Right ventricle myocardium inferior (tissue), 1 donor: Measurements from ENCODE around the gene FAM168B. TPM values are rescaled to one million over a fixed set of nuclear protein-coding genes. Genes with fewer than 3 reads are reported as not detected.

Experiments
- ATAC-seq: fragments of 200-7000 bp; cut with Tn5 transposase; one replicate; pipeline ENCODE4 v1.9.1; 2020; ENCODE audit warnings: mild to moderate bottlenecking, moderate library complexity
- DNase-seq: peaks from one replicate; pipeline ENCODE4 v3.0.0; 2021; ENCODE audit errors: missing footprints
- intact Hi-C: fragments of 100-400 bp; cut with DNase I; formaldehyde crosslinking; loops from one replicate; pipeline ENCODE4 v1.11.0; 2022
- total RNA-seq: library from RNA; stranded (reverse); fragmentation: NEBNext Ultra II Directional; extraction: Animal tissue kit (Norgen Biotek cat#: 25700); gene quantifications from one replicate; pipeline ENCODE4 v1.2.1, GENCODE V29; 2021
- donor health status: DM: no; HTN: yes; CAD: no; lungs with severe emphysema.

The FAM168B gene
- total RNA-seq, 1 donor from 2014 or later: 85.6 TPM

- intact Hi-C loops: no loop called here
- no peak for ATAC-seq
Measured at GRCh38 chr2:131044075-131044756, 49.0 kb downstream of the FAM168B start.

GRCh38 chr2:131043199-131044074 is 49.8 kb downstream of the FAM168B start:
- DNase-seq (no peak), ATAC-seq (no peak)
- intact Hi-C loops: no loop called here

More at GRCh38 chr2:131044075-131044756, 49.0 kb downstream of the FAM168B start:
- no peak for DNase-seq

GRCh38 chr2:131042148-131042775 is 51.0 kb downstream of the FAM168B start:
- intact Hi-C loops: no loop called here
- DNase-seq (no peak), ATAC-seq (no peak)

- ATAC-seq: no peak
- no peak for DNase-seq
- intact Hi-C loops: no loop called here
Measured at GRCh38 chr2:131041402-131042147, 51.7 kb downstream of the FAM168B start.

GRCh38 chr2:131040661-131041401 is 52.4 kb downstream of the FAM168B start:
- DNase-seq (no peak), ATAC-seq (no peak)
- intact Hi-C loops: no loop called here

GRCh38 chr2:131039908-131040660 is 53.2 kb downstream of the FAM168B start:
- DNase-seq (no peak), ATAC-seq (no peak)
- intact Hi-C loops: no loop called here

GRCh38 chr2:131039535-131039907 is 53.7 kb downstream of the FAM168B start:
- DNase-seq (no peak), ATAC-seq (peak; percentile 5)
- intact Hi-C loops: no loop called here

GRCh38 chr2:131039101-131039440 is 54.2 kb downstream of the FAM168B start:
- ATAC-seq: no peak
- intact Hi-C loops: no loop called here
- DNase-seq: no peak

- intact Hi-C loops: no loop called here
- ATAC-seq (no peak), DNase-seq (no peak)
Measured at GRCh38 chr2:131038258-131039100, 54.8 kb downstream of the FAM168B start.

GRCh38 chr2:131037398-131038257 is 55.6 kb downstream of the FAM168B start:
- DNase-seq (no peak), ATAC-seq (no peak)
- intact Hi-C loops: no loop called here

- ATAC-seq: no peak
- intact Hi-C loops: no loop called here
- no peak for DNase-seq
Measured at GRCh38 chr2:131036696-131037397, 56.4 kb downstream of the FAM168B start.

GRCh38 chr2:131036269-131036668 is 57.0 kb downstream of the FAM168B start:
- intact Hi-C loops: no loop called here
- no peak for ATAC-seq
- no peak for DNase-seq

- ATAC-seq: no peak
- intact Hi-C loops: no loop called here
- DNase-seq: no peak
Measured at GRCh38 chr2:131035826-131036231, 57.4 kb downstream of the FAM168B start.

- intact Hi-C loops: no loop called here
- ATAC-seq (no peak), DNase-seq (no peak)
Measured at GRCh38 chr2:131035112-131035825, 58.0 kb downstream of the FAM168B start.
